ENCODE results near the gene SEC11C. TPM values are rescaled to one million over a fixed set of nuclear protein-coding genes. Genes with fewer than 3 reads are reported as not detected.

SEC11C gene
- total RNA-seq, 1 donor from 2014 or later, result 53.4 TPM

- Histone ChIP-seq H3K27me3 (peaks cover 42% of the 10 kb centered on the region), H3K4me3 (no peak overlapping the region), H4K20me1 (ENCODE audit: low read depth) (no peaks in the 10 kb centered on the region), H3K9me3 (ENCODE audit: low read depth) (no peaks in the 10 kb centered on the region), H2AFZ (replicated peaks) (no peak overlapping the region), H3K4me2 (no peak overlapping the region), H3F3A (ENCODE audit: low read depth) (no peaks in the 10 kb centered on the region), H3K4me1 (no peaks in the 10 kb centered on the region), H3K27ac (no peak overlapping the region), H3K79me2 (ENCODE audit: low read depth) (no peaks in the 10 kb centered on the region), H3K9ac (no peak overlapping the region), H3K36me3 (no peaks in the 10 kb centered on the region)
- Mint-ChIP-seq H3K4me3 (no peak overlapping the region), H3K27me3 (ENCODE audit: insufficient read depth, low read depth) (no peaks in the 10 kb centered on the region), H3K9me3 (no peaks in the 10 kb centered on the region), H3K27ac (no peak overlapping the region), H3K36me3 (no peaks in the 10 kb centered on the region), H3K4me1 (no peaks in the 10 kb centered on the region)
- TF ChIP-seq EZH2phosphoT487 (IDR thresholded peaks at IDR 0.05) (no peak), EZH2 (IDR thresholded peaks at IDR 0.05) (no peak), CTCF (IDR thresholded peaks at IDR 0.05) (no peak)
- no peak for DNase-seq (ENCODE audit: low spot score)
These were observed 15.3 kb upstream of the SEC11C start for GRCh38 chr18:59124370-59124704.

- Histone ChIP-seq H4K20me1 (ENCODE audit: low read depth) (no peaks in the 10 kb centered on the region), H3K27me3 (peaks cover 52% of the 10 kb centered on the region), H3K79me2 (ENCODE audit: low read depth) (no peaks in the 10 kb centered on the region), H3K4me1 (no peaks in the 10 kb centered on the region), H3K9me3 (ENCODE audit: low read depth) (no peaks in the 10 kb centered on the region), H3K4me2 (no peak overlapping the region), H2AFZ (replicated peaks) (no peak overlapping the region), H3K36me3 (no peaks in the 10 kb centered on the region), H3K27ac (no peak overlapping the region), H3K4me3 (no peak overlapping the region), H3F3A (ENCODE audit: low read depth) (no peaks in the 10 kb centered on the region), H3K9ac (no peak overlapping the region)
- no peak overlapping the region for H3K4me3 Mint-ChIP-seq
- no peaks in the 10 kb centered on the region for H3K9me3 Mint-ChIP-seq
- H3K36me3 Mint-ChIP-seq, result no peaks in the 10 kb centered on the region
- DNase-seq (ENCODE audit: low spot score), result no peak
- H3K27me3 Mint-ChIP-seq (ENCODE audit: insufficient read depth, low read depth), result peaks cover 5% of the 10 kb centered on the region
- H3K4me1 Mint-ChIP-seq, result no peaks in the 10 kb centered on the region
- no peak for TF ChIP-seq EZH2 (IDR thresholded peaks at IDR 0.05)
- no peak for TF ChIP-seq CTCF (IDR thresholded peaks at IDR 0.05)
- no peak for TF ChIP-seq EZH2phosphoT487 (IDR thresholded peaks at IDR 0.05)
- no peak overlapping the region for H3K27ac Mint-ChIP-seq
These were observed 12.6 kb upstream of the SEC11C start for GRCh38 chr18:59127047-59127446.

- no peaks in the 10 kb centered on the region for H3K4me1 Mint-ChIP-seq
- H4K20me1 ChIP-seq (ENCODE audit: low read depth), result no peaks in the 10 kb centered on the region
- no peak overlapping the region for H3K4me3 ChIP-seq
- peaks cover 59% of the 10 kb centered on the region for H3K27me3 ChIP-seq
- no peak overlapping the region for H3K9ac ChIP-seq
- peaks cover 6% of the 10 kb centered on the region for H3K27me3 Mint-ChIP-seq (ENCODE audit: insufficient read depth, low read depth)
- no peaks in the 10 kb centered on the region for H3F3A ChIP-seq (ENCODE audit: low read depth)
- no peak for DNase-seq (ENCODE audit: low spot score)
- H3K27ac Mint-ChIP-seq, result no peak overlapping the region
- no peak overlapping the region for H2AFZ ChIP-seq (replicated peaks)
- H3K36me3 ChIP-seq, result no peaks in the 10 kb centered on the region
- H3K9me3 ChIP-seq (ENCODE audit: low read depth), result no peaks in the 10 kb centered on the region
- H3K4me3 Mint-ChIP-seq, result no peak overlapping the region
- H3K36me3 Mint-ChIP-seq, result no peaks in the 10 kb centered on the region
- no peaks in the 10 kb centered on the region for H3K79me2 ChIP-seq (ENCODE audit: low read depth)
- no peak overlapping the region for H3K27ac ChIP-seq
- H3K9me3 Mint-ChIP-seq, result no peaks in the 10 kb centered on the region
- TF ChIP-seq EZH2phosphoT487 (IDR thresholded peaks at IDR 0.05) (no peak), EZH2 (IDR thresholded peaks at IDR 0.05) (no peak), CTCF (IDR thresholded peaks at IDR 0.05) (no peak)
- no peak overlapping the region for H3K4me2 ChIP-seq
- no peaks in the 10 kb centered on the region for H3K4me1 ChIP-seq
These were observed 9.6 kb upstream of the SEC11C start for GRCh38 chr18:59129951-59130703.

Measured in neural progenitor cell (in vitro differentiated cells).